ENCODE data around the gene HSFX2. TPM values are rescaled to one million over a fixed set of nuclear protein-coding genes. Genes with fewer than 3 reads are reported as not detected.

HSFX2 gene
- total and polyA plus RNA-seq, 9 of the 15 experiments (the other 6 are each of a cell fraction or from before 2014, with no cell fraction given): 0.10 to 0.18 (median 0.11) TPM; not detected in 6

DNA sequence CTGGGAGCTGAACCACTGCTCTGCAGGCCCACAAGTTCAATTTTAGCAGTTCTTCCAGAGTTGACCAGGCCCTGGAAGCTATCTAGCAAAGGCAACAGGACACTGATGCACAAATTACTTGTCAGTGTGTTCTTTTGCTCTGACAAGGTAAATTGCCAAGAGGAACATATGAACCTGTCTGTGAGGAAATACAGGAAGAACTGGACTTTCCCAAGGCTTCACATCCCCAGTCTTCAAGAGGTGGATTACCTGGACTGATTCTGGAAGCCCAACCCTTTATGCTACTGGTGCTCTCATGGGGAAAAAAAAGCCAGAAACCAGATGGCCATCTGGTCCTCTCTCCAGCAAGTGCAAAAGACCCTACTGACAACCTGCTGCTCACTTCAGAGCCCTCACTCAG lies 38.4 kb upstream of the HSFX2 start:
- H2AFZ ChIP-seq (ENCODE audit: low read depth, low read length): no peak overlapping the region
- in situ Hi-C loops (cut with MboI) (loop anchor here (25.0 kb wide), 1 partner anchor 121 kb away; the partner anchor contains the start of gene IDS), intact Hi-C loops (cut with micrococcal nuclease) (no loop called here)
- 0 out of 2 replicates have a peak, but pooled peaks cover 4% of the 10 kb centered on the region for H4K20me1 ChIP-seq (replicated peaks; ENCODE audit: control insufficient read depth, insufficient read depth, low read length)
- H3K27ac ChIP-seq (ENCODE audit: extremely low read depth, low read depth, low read length): no peak overlapping the region
- H3K4me3 ChIP-seq: no peak overlapping the region
- no peaks in the 10 kb centered on the region; the same call in 1 of the 2 replicates for H3K9me3 ChIP-seq (replicated peaks; ENCODE audit: control insufficient read depth, insufficient read depth, low read depth, low read length)
- DNase-seq (ENCODE audit: extremely low read depth in 1 of 4, low spot score in 3 of 4) (no peak), ATAC-seq (no peak), FAIRE-seq (no peak)
- peaks cover 2% of the 10 kb centered on the region; the same call in 1 of the 3 replicates for H3K79me2 ChIP-seq (ENCODE audit: control insufficient read depth, insufficient read depth, low read length)
- H3K9me1 ChIP-seq (ENCODE audit: control insufficient read depth, insufficient read depth, low read length): no peaks in the 10 kb centered on the region
- H3K9ac ChIP-seq (ENCODE audit: insufficient read depth in 1 of 2, low read depth in 2 of 2, low read length in 2 of 2): no peak overlapping the region
- no TSS peak for BruUV-seq (replicated peaks)
- no peaks in the 10 kb centered on the region for H3K36me3 ChIP-seq (ENCODE audit: control insufficient read depth, insufficient read depth, low read length)
- ChIA-PET POLR2A (no interaction called here), CTCF (ENCODE audit: low intra/inter-chr PET ratio) (no interaction called here)
- H3K4me1 ChIP-seq (replicated peaks in 1 of 2; ENCODE audit: control insufficient read depth in 2 of 2, insufficient read depth in 2 of 2, low read length in 2 of 2): peaks cover 0 to 11% of the 10 kb centered on the region in 2 experiments; a peak in 2 of 5 replicates
- H3K4me2 ChIP-seq (ENCODE audit: insufficient read depth, low read length): no peak overlapping the region
- TF ChIP-seq, protein P1, sequence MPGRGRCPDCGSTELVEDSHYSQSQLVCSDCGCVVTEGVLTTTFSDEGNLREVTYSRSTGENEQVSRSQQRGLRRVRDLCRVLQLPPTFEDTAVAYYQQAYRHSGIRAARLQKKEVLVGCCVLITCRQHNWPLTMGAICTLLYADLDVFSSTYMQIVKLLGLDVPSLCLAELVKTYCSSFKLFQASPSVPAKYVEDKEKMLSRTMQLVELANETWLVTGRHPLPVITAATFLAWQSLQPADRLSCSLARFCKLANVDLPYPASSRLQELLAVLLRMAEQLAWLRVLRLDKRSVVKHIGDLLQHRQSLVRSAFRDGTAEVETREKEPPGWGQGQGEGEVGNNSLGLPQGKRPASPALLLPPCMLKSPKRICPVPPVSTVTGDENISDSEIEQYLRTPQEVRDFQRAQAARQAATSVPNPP (IDR thresholded peaks at IDR 0.05; ENCODE audit: borderline replicate concordance, insufficient read depth, insufficient read length): no peak
- TF ChIP-seq XRCC3 (IDR thresholded peaks at IDR 0.05) (no peak), HDGF (IDR thresholded peaks at IDR 0.05) (no peak), PTBP1 (IDR thresholded peaks at IDR 0.05; ENCODE audit: low read depth, low read length) (no peak), STAG1 (CRISPR knock-in tag; IDR thresholded peaks at IDR 0.05; ENCODE audit: borderline replicate concordance) (no peak), ZNF253 (CRISPR knock-in tag; conservative IDR thresholded peaks at IDR 0.05) (no peak), MYC (IDR thresholded peaks at IDR 0.05; ENCODE audit: low read depth, low read length) (no peak), MYC (CRISPR knock-in tag; IDR thresholded peaks at IDR 0.05; ENCODE audit: borderline replicate concordance, low read depth) (no peak), CBFA2T3 (IDR thresholded peaks at IDR 0.05) (no peak), PRMT5 (CRISPR knock-in tag; IDR thresholded peaks at IDR 0.05) (no peak), EP400 (IDR thresholded peaks at IDR 0.05) (no peak), BDP1 (IDR thresholded peaks at IDR 0.05; ENCODE audit: insufficient read depth, insufficient read length) (no peak), KAT7 (CRISPR knock-in tag; IDR thresholded peaks at IDR 0.05; ENCODE audit: borderline replicate concordance) (no peak), RBBP5 (IDR thresholded peaks at IDR 0.05; ENCODE audit: borderline replicate concordance, insufficient read depth, low read length, poor library complexity, severe bottlenecking) (no peak), ZNF75A (CRISPR knock-in tag; IDR thresholded peaks at IDR 0.05) (no peak)
- TF ChIP-seq, protein P2, sequence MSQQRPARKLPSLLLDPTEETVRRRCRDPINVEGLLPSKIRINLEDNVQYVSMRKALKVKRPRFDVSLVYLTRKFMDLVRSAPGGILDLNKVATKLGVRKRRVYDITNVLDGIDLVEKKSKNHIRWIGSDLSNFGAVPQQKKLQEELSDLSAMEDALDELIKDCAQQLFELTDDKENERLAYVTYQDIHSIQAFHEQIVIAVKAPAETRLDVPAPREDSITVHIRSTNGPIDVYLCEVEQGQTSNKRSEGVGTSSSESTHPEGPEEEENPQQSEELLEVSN (IDR thresholded peaks at IDR 0.05; ENCODE audit: borderline replicate concordance in 1 of 2, extremely low read depth in 1 of 2, insufficient read depth in 1 of 2, insufficient read length in 1 of 2, low read depth in 1 of 2, low read length in 1 of 2, poor library complexity in 1 of 2, severe bottlenecking in 1 of 2): no peak
- peaks cover 0 to 9% of the 10 kb centered on the region in 2 experiments; a peak in 2 of 5 replicates for H3K27me3 ChIP-seq (ENCODE audit: control insufficient read depth in 2 of 2, insufficient read depth in 2 of 2, low read length in 2 of 2)
